ENCODE measurements around the gene DTL. TPM values are rescaled to one million over a fixed set of nuclear protein-coding genes. Genes with fewer than 3 reads are reported as not detected.

Gene DTL
- total RNA-seq, 3 donors from 2014 or later (not counting 1 experiment from before 2014, with no cell fraction given), result 1.1 to 4.0 (median 3.3) TPM

- intact Hi-C loops (cut with micrococcal nuclease), result loop anchor here (5.0 kb wide), 1 partner anchor 154 kb away; the partner anchor contains the start of gene PPP2R5A
- Mint-ChIP-seq H3K9me3 (no peaks in the 10 kb centered on the region), H3K27ac (no peak overlapping the region), H3K36me3 (no peaks in the 10 kb centered on the region), H3K4me3 (no peak overlapping the region), H3K4me1 (peaks cover 11 to 14% of the 10 kb centered on the region in 2 donors), H3K27me3 (ENCODE audit: low read depth in 2 of 2) (no peaks in the 10 kb centered on the region)
- WGBS (ENCODE audit: insufficient coverage), result 93% methylated on average over 2 of the region's 2 CpGs
- ATAC-seq (no peak), DNase-seq (no peak)
- Histone ChIP-seq H3K27me3 (ENCODE audit: control insufficient read depth, insufficient read depth, low read length) (no peaks in the 10 kb centered on the region), H3K9me3 (ENCODE audit: control insufficient read depth, insufficient read depth, low read length) (no peaks in the 10 kb centered on the region), H3K4me1 (ENCODE audit: control insufficient read depth, insufficient read depth, low read length) (peaks cover 11% of the 10 kb centered on the region), H3K36me3 (ENCODE audit: control insufficient read depth, insufficient read depth, low read length) (no peaks in the 10 kb centered on the region), H3K27ac (ENCODE audit: low read length) (no peak overlapping the region), H3K4me3 (ENCODE audit: low read length) (no peak overlapping the region)
- no peak for TF ChIP-seq CTCF (IDR thresholded peaks at IDR 0.05)
These were observed 97.8 kb downstream of the DTL start for GRCh38 chr1:212133319-212133718.

GRCh38 chr1:212135166-212135565 is 99.6 kb downstream of the DTL start:
- no peak overlapping the region for H3K4me3 ChIP-seq (ENCODE audit: low read length)
- Mint-ChIP-seq H3K4me3 (no peak overlapping the region), H3K4me1 (peaks cover 11 to 14% of the 10 kb centered on the region in 2 donors), H3K27ac (no peak overlapping the region), H3K9me3 (no peaks in the 10 kb centered on the region), H3K36me3 (no peaks in the 10 kb centered on the region), H3K27me3 (ENCODE audit: low read depth in 2 of 2) (no peaks in the 10 kb centered on the region)
- H3K9me3 ChIP-seq (ENCODE audit: control insufficient read depth, insufficient read depth, low read length), result no peaks in the 10 kb centered on the region
- intact Hi-C loops (cut with micrococcal nuclease), result no loop called here
- TF ChIP-seq CTCF (IDR thresholded peaks at IDR 0.05), result no peak
- H3K27me3 ChIP-seq (ENCODE audit: control insufficient read depth, insufficient read depth, low read length), result no peaks in the 10 kb centered on the region
- no peak for DNase-seq
- WGBS (ENCODE audit: insufficient coverage), result 100% methylated on average over 1 of the region's 2 CpGs
- H3K27ac ChIP-seq (ENCODE audit: low read length), result no peak overlapping the region
- peaks cover 11% of the 10 kb centered on the region for H3K4me1 ChIP-seq (ENCODE audit: control insufficient read depth, insufficient read depth, low read length)
- no peaks in the 10 kb centered on the region for H3K36me3 ChIP-seq (ENCODE audit: control insufficient read depth, insufficient read depth, low read length)
- no peak for ATAC-seq

GRCh38 chr1:212137854-212138253 is 102.3 kb downstream of the DTL start:
- no peak for TF ChIP-seq CTCF (IDR thresholded peaks at IDR 0.05)
- intact Hi-C loops (cut with micrococcal nuclease), result no loop called here
- no peak overlapping the region for H3K27ac ChIP-seq (ENCODE audit: low read length)
- ATAC-seq (no peak), DNase-seq (no peak)
- no peaks in the 10 kb centered on the region for H3K4me1 ChIP-seq (ENCODE audit: control insufficient read depth, insufficient read depth, low read length)
- whole genome bisulfite sequencing (ENCODE audit: insufficient coverage), result 92% methylated on average over 1 of the region's 1 CpG
- no peak overlapping the region for H3K4me3 ChIP-seq (ENCODE audit: low read length)
- Mint-ChIP-seq H3K4me1 (no peaks in the 10 kb centered on the region), H3K9me3 (no peaks in the 10 kb centered on the region), H3K27me3 (ENCODE audit: low read depth in 2 of 2) (no peaks in the 10 kb centered on the region), H3K27ac (no peak overlapping the region), H3K36me3 (no peaks in the 10 kb centered on the region), H3K4me3 (no peak overlapping the region)
- H3K36me3 ChIP-seq (ENCODE audit: control insufficient read depth, insufficient read depth, low read length), result no peaks in the 10 kb centered on the region
- H3K27me3 ChIP-seq (ENCODE audit: control insufficient read depth, insufficient read depth, low read length), result no peaks in the 10 kb centered on the region
- H3K9me3 ChIP-seq (ENCODE audit: control insufficient read depth, insufficient read depth, low read length), result no peaks in the 10 kb centered on the region

GRCh38 chr1:212138457-212138856 is 102.9 kb downstream of the DTL start:
- peak in 1 of 3 donors; percentile 43 for ATAC-seq
- no peaks in the 10 kb centered on the region for H3K4me1 ChIP-seq (ENCODE audit: control insufficient read depth, insufficient read depth, low read length)
- H3K4me3 Mint-ChIP-seq, result no peak overlapping the region

More at GRCh38 chr1:212138457-212138856, 102.9 kb downstream of the DTL start:
- Mint-ChIP-seq H3K4me1 (no peaks in the 10 kb centered on the region), H3K27ac (no peak overlapping the region), H3K36me3 (no peaks in the 10 kb centered on the region), H3K27me3 (ENCODE audit: low read depth in 2 of 2) (no peaks in the 10 kb centered on the region), H3K9me3 (no peaks in the 10 kb centered on the region)
- intact Hi-C loops (cut with micrococcal nuclease), result no loop called here
- TF ChIP-seq CTCF (IDR thresholded peaks at IDR 0.05), result no peak
- H3K4me3 ChIP-seq (ENCODE audit: low read length), result no peak overlapping the region
- H3K27me3 ChIP-seq (ENCODE audit: control insufficient read depth, insufficient read depth, low read length), result no peaks in the 10 kb centered on the region
- no peak overlapping the region for H3K27ac ChIP-seq (ENCODE audit: low read length)
- 98% methylated on average over 3 of the region's 5 CpGs for WGBS (ENCODE audit: insufficient coverage)
- DNase-seq, result no peak
- no peaks in the 10 kb centered on the region for H3K36me3 ChIP-seq (ENCODE audit: control insufficient read depth, insufficient read depth, low read length)
- no peaks in the 10 kb centered on the region for H3K9me3 ChIP-seq (ENCODE audit: control insufficient read depth, insufficient read depth, low read length)
